H1 (cell line): ENCODE data around the gene CPEB3. TPM values are rescaled to one million over a fixed set of nuclear protein-coding genes. Genes with fewer than 3 reads are reported as not detected.

ENCODE experiments used
- CTCF ChIA-PET: fragments of 300-600 bp; sonication (Branson Sonifier 250); formaldehyde crosslinking; loops from one replicate; lab custom pipeline; 2021; ENCODE audit not compliant: partially characterized antibody; lab: Charles Lee
- POLR2A ChIA-PET: fragments of 300-600 bp; sonication (Branson Sonifier 250); formaldehyde crosslinking; loops from one replicate; lab custom pipeline; 2021; ENCODE audit warnings: inconsistent platforms; ENCODE audit not compliant: partially characterized antibody; lab: Charles Lee
- DNase-seq, 2 experiments: peaks; one replicate each; pipeline versions ENCODE4 v3.0.0 to v3.0.0-alpha.2; 2010 to 2022; ENCODE audit warnings: low spot score in 2 of 2, low read depth in 1 of 2, mixed read lengths in 1 of 2
- FAIRE-seq: peaks from 2 replicates; lab custom pipeline; 2011; peaks lifted over from hg19 to GRCh38; lab: Jason Lieb, UNC
- H2AFZ ChIP-seq: 2 replicates; pipeline ENCODE4 v1.8.1; 2012; ENCODE audit warnings: low read length, inconsistent platforms
- H2AK5ac ChIP-seq: 2 replicates; pipeline ENCODE4 v1.6.1; 2013; ENCODE audit warnings: low read depth, low read length
- H2BK120ac ChIP-seq: replicated peaks from 2 replicates; pipeline ENCODE3; 2013; ENCODE audit warnings: low read depth, low read length, inconsistent platforms
- H2BK12ac ChIP-seq: 2 replicates; pipeline ENCODE4 v1.6.1; 2013; ENCODE audit warnings: low read depth, low read length
- H2BK15ac ChIP-seq: 2 replicates; pipeline ENCODE4 v1.6.1; 2013; ENCODE audit warnings: low read length
- H2BK20ac ChIP-seq: 2 replicates; pipeline ENCODE4 v1.6.1; 2013; ENCODE audit warnings: low read length
- H2BK5ac ChIP-seq: 2 replicates; pipeline ENCODE4 v1.6.1; 2013; ENCODE audit warnings: low read depth, low read length
- H3K14ac ChIP-seq: 2 replicates; pipeline ENCODE4 v1.6.1; 2013; ENCODE audit warnings: inconsistent platforms; ENCODE audit not compliant: insufficient read length
- H3K18ac ChIP-seq: 2 replicates; pipeline ENCODE4 v1.6.1; 2013; ENCODE audit warnings: low read length; ENCODE audit errors: extremely low read depth
- H3K23ac ChIP-seq: 2 replicates; pipeline ENCODE4 v1.6.1; 2013; ENCODE audit warnings: inconsistent platforms; ENCODE audit not compliant: insufficient read length
- H3K23me2 ChIP-seq: 2 replicates; pipeline ENCODE4 v1.6.1; 2013; ENCODE audit warnings: low read depth, low read length
- H3K27ac ChIP-seq: 2 replicates; pipeline ENCODE4 v1.6.1; 2011; ENCODE audit warnings: low read depth, low read length, inconsistent platforms
- H3K27me3 ChIP-seq, 4 experiments: replicated peaks in 1 of 4; 1 replicate in 1 of 4; 2 replicates in 3 of 4; pipeline versions ENCODE4 v1.6.1 to v1.8.1; 2011 to 2013; ENCODE audit warnings: low read length in 3 of 4, mild to moderate bottlenecking in 3 of 4, inconsistent platforms in 2 of 4, mixed read lengths in 2 of 4, moderate library complexity in 1 of 4; ENCODE audit not compliant: control insufficient read depth in 3 of 4, insufficient read depth in 3 of 4; ENCODE audit errors: extremely low read depth in 1 of 4
- H3K36me3 ChIP-seq, 4 experiments: 2 replicates each; pipeline versions ENCODE4 v1.6.1 to v1.8.1; 2011 to 2013; ENCODE audit warnings: mild to moderate bottlenecking in 4 of 4, low read length in 3 of 4, moderate library complexity in 2 of 4, control low read depth in 1 of 4, inconsistent platforms in 1 of 4; ENCODE audit not compliant: insufficient read depth in 4 of 4, control insufficient read depth in 2 of 4
- H3K4ac ChIP-seq: replicated peaks from 2 replicates; pipeline ENCODE3; 2013; ENCODE audit warnings: low read length, low read depth, mixed read lengths, inconsistent platforms; ENCODE audit not compliant: insufficient read length
- H3K4me1 ChIP-seq, 4 experiments: replicated peaks in 1 of 4; 1 replicate in 1 of 4; 2 replicates in 3 of 4; pipeline versions ENCODE4 v1.6.1 to v1.8.1; 2011 to 2013; ENCODE audit warnings: low read length in 3 of 4, inconsistent platforms in 2 of 4, mixed read lengths in 1 of 4; ENCODE audit not compliant: insufficient read depth in 4 of 4, control insufficient read depth in 3 of 4
- H3K4me2 ChIP-seq, 2 experiments: 2 replicates each; pipeline versions ENCODE4 v1.6.1 to v1.8.1; 2011 to 2013; ENCODE audit warnings: low read depth in 2 of 2, low read length in 2 of 2, control low read depth in 1 of 2, inconsistent platforms in 1 of 2, mild to moderate bottlenecking in 1 of 2; ENCODE audit not compliant: insufficient read depth in 1 of 2
- H3K4me3 ChIP-seq, 4 experiments: fragments of 200-600, 300-600 bp in 1 of 4; sonication (generic), shearing (Covaris generic), sonication (Bioruptor Twin) in 1 of 4; 2 replicates each; pipeline versions ENCODE4 v1.5.1 to v1.8.1; 2011 to 2016; ENCODE audit warnings: low read length in 4 of 4, low read depth in 3 of 4, control low read depth in 2 of 4, inconsistent platforms in 2 of 4, mild to moderate bottlenecking in 2 of 4, mixed read lengths in 1 of 4, moderate library complexity in 1 of 4; ENCODE audit not compliant: insufficient read depth in 2 of 4; ENCODE audit errors: extremely low read depth in 1 of 4
- H3K56ac ChIP-seq: replicated peaks from 2 replicates; pipeline ENCODE3; 2013; ENCODE audit warnings: low read depth, mild to moderate bottlenecking, mixed read lengths, low read length, inconsistent platforms; ENCODE audit not compliant: insufficient read length
- H3K79me1 ChIP-seq: 2 replicates; pipeline ENCODE4 v1.6.1; 2013; ENCODE audit warnings: low read depth, low read length, control low read depth
- H3K79me2 ChIP-seq, 2 experiments: 2 replicates each; pipeline versions ENCODE4 v1.6.1 to v1.8.1; 2012 to 2013; ENCODE audit warnings: low read length in 2 of 2, mild to moderate bottlenecking in 2 of 2, inconsistent platforms in 1 of 2; ENCODE audit not compliant: insufficient read depth in 2 of 2, control insufficient read depth in 1 of 2
- H3K9ac ChIP-seq, 4 experiments: replicated peaks in 1 of 4; 1 replicate in 1 of 4; 2 replicates in 3 of 4; pipeline versions ENCODE4 v1.6.1 to v1.8.1; 2011 to 2013; ENCODE audit warnings: low read depth in 3 of 4, low read length in 3 of 4, control low read depth in 2 of 4, mild to moderate bottlenecking in 2 of 4, moderate library complexity in 2 of 4, inconsistent platforms in 1 of 4; ENCODE audit errors: extremely low read depth in 1 of 4
- H3K9me3 ChIP-seq, 2 experiments: 2 replicates each; pipeline versions ENCODE4 v1.6.1 to v1.8.1; 2012 to 2013; ENCODE audit warnings: mild to moderate bottlenecking in 2 of 2, moderate library complexity in 2 of 2, control low read depth in 1 of 2, inconsistent platforms in 1 of 2, low read depth in 1 of 2, low read length in 1 of 2, mixed read lengths in 1 of 2; ENCODE audit not compliant: insufficient read depth in 2 of 2
- H4K20me1 ChIP-seq, 2 experiments: replicated peaks in 1 of 2; 2 replicates each; pipeline versions ENCODE3 to v1.8.1; 2011 to 2013; ENCODE audit warnings: inconsistent platforms in 2 of 2, low read length in 2 of 2, mild to moderate bottlenecking in 1 of 2; ENCODE audit not compliant: insufficient read depth in 2 of 2, control insufficient read depth in 1 of 2
- H4K5ac ChIP-seq: 2 replicates; pipeline ENCODE4 v1.6.1; 2013; ENCODE audit warnings: low read length, low read depth, mixed read lengths, inconsistent platforms; ENCODE audit not compliant: insufficient read length
- H4K8ac ChIP-seq: 2 replicates; pipeline ENCODE4 v1.8.0; 2013; ENCODE audit warnings: mild to moderate bottlenecking, moderate library complexity, low read length, inconsistent platforms; ENCODE audit not compliant: insufficient read depth; ENCODE audit errors: extremely low read depth
- H4K91ac ChIP-seq: replicated peaks from 2 replicates; pipeline ENCODE3; 2013; ENCODE audit warnings: low read length, mixed read lengths, inconsistent platforms; ENCODE audit not compliant: insufficient read length
- CEBPB ChIP-seq: IDR thresholded peaks from 2 replicates; pipeline ENCODE4 v1.6.1; 2012; ENCODE audit warnings: low read depth, low read length
- RBBP5 ChIP-seq: IDR thresholded peaks from 2 replicates; pipeline ENCODE4 v1.7.1; 2012; ENCODE audit warnings: low read depth, mild to moderate bottlenecking, inconsistent platforms, low read length, moderate library complexity, borderline replicate concordance
- WGBS, 2 experiments: shearing (Covaris generic) in 1 of 2; methylation state at CpG; one replicate each; pipeline versions ENCODE4 v1.1.6 to v1.1.7; 2013 to 2015; ENCODE audit warnings: low lambda C conversion rate in 2 of 2, mixed read lengths in 2 of 2, inconsistent platforms in 1 of 2, low coverage in 1 of 2, missing lambda C conversion rate in 1 of 2; ENCODE audit not compliant: insufficient replicate concordance in 2 of 2, insufficient coverage in 1 of 2, insufficient read length in 1 of 2; ENCODE audit errors: extremely low coverage in 1 of 2, missing lambda C conversion rate in 1 of 2; 5-methylcytosine and 5-hydroxymethylcytosine counted together
- polyA plus RNA-seq, 7 experiments: library from polyadenylated mRNA; depleted of rRNA in 3 of 7; stranded (reverse) in 5 of 7; unstranded in 2 of 7; fragments of >200 nt in 5 of 7; fragments of 200-250 nt in 2 of 7; gene quantifications; 1 replicate in 5 of 7; 2 replicates in 1 of 7; 4 replicates in 1 of 7; pipeline versions ENCODE4 v1.2.1 to v1.2.3, GENCODE V29; 2011 to 2013; ENCODE audit warnings: missing spikeins in 2 of 7, mixed read lengths in 2 of 7
- total RNA-seq: library from RNA; stranded (reverse); fragmentation: NEBNext Ultra II Directional; extraction: Animal tissue kit (Norgen Biotek cat#: 25700); gene quantifications from 2 replicates; pipeline ENCODE4 v1.2.1, GENCODE V29; 2021

The CPEB3 gene
- total and polyA plus RNA-seq, 2 of the 8 experiments (the other 6 are each of a cell fraction or from before 2014, with no cell fraction given), result 0.39 to 1.7 TPM

- no peak overlapping the region for H2AK5ac ChIP-seq
- no peak overlapping the region for H3K23ac ChIP-seq
- no peak overlapping the region for H3K27ac ChIP-seq
- no peak overlapping the region for H4K8ac ChIP-seq
- no peaks in the 10 kb centered on the region for H3K36me3 ChIP-seq
- H3K79me2 ChIP-seq, result no peaks in the 10 kb centered on the region
- H2BK5ac ChIP-seq, result no peak overlapping the region
- H2BK15ac ChIP-seq, result no peak overlapping the region
- H3K79me1 ChIP-seq, result no peaks in the 10 kb centered on the region
- peak overlapping the region in 2 of 4 experiments; percentile 53 to 72; a peak in 4 of 8 replicates for H3K4me3 ChIP-seq
- CTCF ChIA-PET, result interaction anchor here (0.7 to 2.0 kb wide), 4 partner anchors 36 to 181 kb away, joined by 3 to 5 read pairs (median 4); no protein-coding TSS in a partner anchor
- H4K20me1 ChIP-seq, result no peaks in the 10 kb centered on the region
- H2BK12ac ChIP-seq, result no peak overlapping the region
- no peak overlapping the region for H3K18ac ChIP-seq
- no peak overlapping the region for H4K91ac ChIP-seq
- H3K4me2 ChIP-seq, result peak overlapping the region; percentile 80 to 99
- WGBS, 2 experiments, result 75% methylated on average over 8 of the region's 8 CpGs; no CpG with 5 or more reads in 1 of the 2 experiments
- no peaks in the 10 kb centered on the region for H3K9me3 ChIP-seq
- H2AFZ ChIP-seq, result no peak overlapping the region
- H3K4ac ChIP-seq, result no peak overlapping the region
- peaks cover 8 to 26% (median 23%) of the 10 kb centered on the region in 4 experiments for H3K27me3 ChIP-seq
- FAIRE-seq (no peak), DNase-seq (no peak)
- POLR2A ChIA-PET, result interaction anchor here (1.0 to 1.7 kb wide), 3 partner anchors 11 to 52 kb away, joined by 3 to 5 read pairs (median 3); partner anchors contain the start of genes CPEB3 and MARCHF5
- H4K5ac ChIP-seq, result no peak overlapping the region
- TF ChIP-seq CEBPB (peak; percentile 74), RBBP5 (no peak)
- peaks cover 17% of the 10 kb centered on the region for H3K23me2 ChIP-seq
- H2BK20ac ChIP-seq, result no peak overlapping the region
- H3K56ac ChIP-seq, result no peak overlapping the region
- no peak overlapping the region for H3K14ac ChIP-seq
- H3K4me1 ChIP-seq, result peaks cover 0 to 10% (median 7%) of the 10 kb centered on the region in 4 experiments; a peak in 3 of 7 replicates
- H3K9ac ChIP-seq, result no peak overlapping the region
- no peak overlapping the region for H2BK120ac ChIP-seq
Observed at GRCh38 chr10:92238586-92239098, 52.2 kb downstream of the CPEB3 start.
